GM21723 (cell line): ENCODE data around the gene KAZN.

ENCODE experiments used
- ATAC-seq: cut with Tn5 transposase; IDR thresholded peaks from one replicate; pipeline ENCODE4 v1.9.1; 2021; ENCODE audit warnings: mild to moderate bottlenecking, moderate library complexity; ENCODE audit not compliant: unreplicated experiment

Gene KAZN

GRCh38 chr1:14738647-14739046 is 140.2 kb downstream of the KAZN start:
- ATAC-seq: no peak

DNA sequence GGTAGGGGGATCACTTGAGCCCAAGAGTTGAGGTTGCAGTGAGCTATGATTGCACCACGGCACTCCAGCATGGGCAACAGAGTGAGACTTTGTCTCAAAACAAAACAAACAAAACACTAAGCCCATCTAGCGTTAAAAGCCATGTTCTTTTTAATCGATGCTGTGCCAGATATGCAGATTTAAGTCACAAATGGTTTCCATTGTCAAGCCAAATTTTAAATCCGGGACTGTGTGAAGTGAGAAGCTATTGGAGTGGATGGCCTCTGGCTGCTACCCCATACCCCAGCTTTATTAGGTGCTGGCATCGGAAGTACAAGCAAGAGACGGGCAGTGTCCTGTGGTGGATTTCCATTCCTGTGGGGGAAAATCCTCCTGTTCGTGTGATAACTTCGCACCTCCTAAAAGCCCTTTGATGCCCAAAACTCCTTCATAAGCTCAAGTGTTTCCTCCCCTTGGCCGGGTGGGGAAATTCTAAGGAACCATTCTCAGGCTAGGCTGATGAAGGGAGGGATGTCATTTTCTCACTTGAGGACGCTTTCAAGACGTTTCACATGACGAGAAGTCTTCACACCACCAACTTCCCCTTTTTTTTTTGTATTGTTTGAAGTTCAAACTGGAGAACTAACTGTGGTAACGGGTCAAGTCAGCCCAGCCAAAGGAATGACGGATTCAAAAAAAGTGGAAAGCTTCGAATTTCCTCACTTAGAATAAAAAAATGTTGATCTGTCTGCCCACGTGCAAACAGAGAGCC is 140.8 kb downstream of the KAZN start:
- ATAC-seq: no peak

DNA sequence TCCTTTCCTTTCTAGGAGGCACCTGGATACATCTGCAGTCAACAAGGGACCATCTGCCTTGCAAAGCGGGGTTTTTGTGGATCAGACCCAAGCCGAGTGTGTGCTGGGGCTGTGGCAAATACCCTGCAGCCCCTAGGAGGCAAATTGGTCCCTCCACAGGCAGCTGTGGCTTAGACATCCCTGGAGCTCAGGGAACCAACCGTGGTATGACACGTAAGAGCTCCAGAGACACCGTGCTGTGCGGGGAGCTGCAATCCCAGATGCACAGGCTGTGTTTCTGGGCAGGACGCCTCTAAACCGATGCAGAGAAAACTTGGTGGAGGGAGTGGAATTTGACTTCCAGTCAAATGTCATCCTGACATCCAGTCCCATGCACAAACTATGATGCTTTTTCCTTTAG is 141.5 kb downstream of the KAZN start:
- ATAC-seq: no peak

GRCh38 chr1:14741082-14741481 is 142.6 kb downstream of the KAZN start:
- ATAC-seq: no peak

GRCh38 chr1:14741532-14741931 is 143.0 kb downstream of the KAZN start:
- no peak for ATAC-seq

DNA sequence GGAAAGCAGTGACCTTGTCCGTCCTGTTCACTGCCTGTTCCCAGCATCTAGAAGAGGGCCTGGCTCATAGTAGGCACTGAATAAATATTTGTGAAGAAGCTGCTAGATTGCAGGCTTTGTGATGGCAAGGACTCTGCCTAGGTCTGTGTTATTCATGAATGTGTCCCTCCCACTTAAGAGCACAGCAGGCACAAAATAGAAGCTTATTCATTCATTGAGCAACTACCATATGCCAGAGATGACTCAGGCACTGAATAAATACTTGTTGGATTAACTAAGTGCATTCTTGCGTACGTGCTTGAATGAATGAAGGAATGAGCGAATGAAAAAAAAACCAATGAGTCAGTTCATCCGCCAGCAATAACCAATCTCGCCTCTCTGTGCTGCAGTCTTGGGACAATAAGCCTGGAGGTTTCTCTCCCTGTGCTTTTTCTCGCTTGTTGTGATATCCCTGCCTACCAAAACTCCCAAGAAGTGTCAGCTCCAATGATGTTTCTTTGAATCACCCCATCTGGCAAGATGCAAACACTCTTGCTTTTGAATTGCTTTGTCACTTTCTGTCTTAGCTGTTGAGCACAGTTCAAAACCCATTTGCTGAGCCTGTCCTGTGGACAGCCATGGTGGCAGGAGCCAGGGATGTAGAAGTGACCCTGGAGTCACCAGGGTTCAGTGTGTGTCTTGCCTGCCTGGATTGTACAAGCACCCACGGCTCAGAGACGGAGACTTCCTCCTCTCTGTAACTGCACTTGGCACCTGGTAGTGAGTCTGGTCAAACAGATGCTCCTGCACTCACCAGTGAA is 143.9 kb downstream of the KAZN start:
- ATAC-seq: no peak

DNA sequence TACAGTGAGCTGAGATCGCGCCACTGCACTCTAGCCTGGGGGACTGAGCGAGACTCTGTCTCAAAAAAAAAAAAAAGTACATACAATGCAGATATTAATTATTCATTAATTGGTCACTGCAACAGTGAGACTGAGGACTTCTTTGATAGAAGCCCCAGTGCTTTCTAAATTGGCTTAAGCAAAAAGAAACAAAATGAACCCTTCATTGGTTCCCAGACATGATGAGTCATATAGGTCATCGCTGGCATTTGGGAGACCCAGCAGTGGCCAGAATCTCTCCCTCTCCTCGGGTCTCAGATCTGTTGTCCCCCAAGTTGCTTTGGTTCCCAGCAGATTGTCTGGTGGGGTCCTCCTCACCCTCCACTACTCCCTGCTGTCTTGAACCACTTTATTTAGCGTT is 144.9 kb downstream of the KAZN start:
- ATAC-seq: no peak

GRCh38 chr1:14745001-14745720 is 146.7 kb downstream of the KAZN start:
- no peak for ATAC-seq

GRCh38 chr1:14745789-14746188 is 147.3 kb downstream of the KAZN start:
- ATAC-seq: no peak

- no peak for ATAC-seq
Measured at GRCh38 chr1:14746393-14746792, 147.9 kb downstream of the KAZN start.

- no peak for ATAC-seq
Measured at GRCh38 chr1:14748151-14748550, 149.7 kb downstream of the KAZN start.

GRCh38 chr1:14748977-14749376 is 150.5 kb downstream of the KAZN start:
- ATAC-seq: no peak

- no peak for ATAC-seq
Measured at GRCh38 chr1:14750490-14750889, 152.0 kb downstream of the KAZN start.

DNA sequence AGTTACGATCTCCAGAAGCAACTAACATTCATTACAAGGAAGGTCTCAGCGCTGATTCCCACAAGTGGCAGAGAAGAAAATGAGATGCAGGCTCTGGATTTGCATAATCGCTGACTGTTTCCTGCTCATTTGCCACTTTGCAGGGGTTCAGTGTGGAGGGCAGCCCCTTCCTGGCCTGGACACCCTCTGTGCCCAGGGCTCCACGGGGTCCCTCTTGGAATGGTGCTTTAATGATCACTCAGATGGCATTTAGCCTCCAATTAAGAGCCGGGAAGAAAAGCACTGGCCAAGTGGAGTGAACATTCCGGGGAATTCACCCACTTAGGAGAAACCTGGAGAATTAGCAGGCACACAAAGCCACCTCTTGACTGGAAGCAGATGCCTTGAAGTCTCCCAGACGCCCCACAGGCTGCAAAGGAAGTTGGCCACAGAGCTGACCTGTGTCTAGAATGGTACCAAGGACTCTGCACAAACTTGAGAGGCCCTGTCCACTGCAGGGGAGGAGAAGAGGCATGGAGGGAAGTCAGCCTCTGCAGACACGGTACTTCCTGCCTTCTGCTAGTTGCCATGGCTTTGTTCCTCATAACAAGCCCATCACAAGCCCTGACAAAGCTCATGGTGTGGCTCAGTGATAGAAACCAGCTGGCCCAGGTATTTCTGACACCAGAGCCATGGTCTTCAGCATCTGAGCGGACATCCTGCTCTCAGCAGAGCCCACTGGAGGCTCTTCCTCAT is 157.2 kb downstream of the KAZN start:
- no peak for ATAC-seq

GRCh38 chr1:14756589-14757285 is 158.3 kb downstream of the KAZN start:
- ATAC-seq: no peak

DNA sequence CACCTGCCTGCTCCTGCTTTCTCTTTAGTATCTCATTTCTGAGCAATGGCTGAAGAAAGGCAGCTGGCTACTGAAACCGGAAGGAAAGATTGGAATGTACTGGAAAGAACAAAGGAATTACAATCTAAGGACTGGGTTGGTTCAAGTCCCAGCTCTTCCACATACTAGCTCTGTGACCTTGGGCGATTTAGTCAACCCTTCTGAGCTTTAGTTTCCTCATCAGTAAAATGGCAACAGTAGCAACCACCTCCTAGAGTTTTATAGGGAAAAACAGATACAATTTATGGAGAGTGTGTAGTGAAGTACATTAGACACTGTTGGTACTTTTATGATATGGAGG is 158.8 kb downstream of the KAZN start:
- ATAC-seq: no peak

GRCh38 chr1:14759042-14759818 is 160.7 kb downstream of the KAZN start:
- no peak for ATAC-seq

DNA sequence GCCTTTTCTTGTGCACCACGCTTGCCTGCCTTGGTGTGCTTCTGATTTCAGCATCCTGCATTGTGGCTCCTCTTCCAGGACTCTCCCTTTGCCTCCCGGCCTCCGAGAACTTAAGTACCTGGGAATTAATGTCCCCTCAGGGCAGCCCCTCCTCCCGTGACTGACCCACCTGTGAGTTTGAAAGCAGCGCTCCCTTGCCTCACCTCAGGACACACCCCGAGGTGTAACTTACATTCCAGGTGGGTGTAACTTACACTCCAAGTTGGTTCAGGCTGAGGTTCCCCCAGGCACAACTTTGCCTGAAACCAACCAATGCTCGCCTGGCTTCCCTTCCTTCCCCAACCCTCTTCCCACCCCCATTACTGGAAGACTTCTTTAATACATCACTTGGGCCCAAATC is 161.4 kb downstream of the KAZN start:
- no peak for ATAC-seq

GRCh38 chr1:14760780-14761179 is 162.3 kb downstream of the KAZN start:
- no peak for ATAC-seq
